A375 (cell line): ENCODE measurements around the gene DAG1. TPM values are rescaled to one million over a fixed set of nuclear protein-coding genes. Genes with fewer than 3 reads are reported as not detected.

Source experiments
- small RNA-seq: library from RNA; depleted of rRNA; stranded (forward); fragments of <200 nt; gene quantifications from one replicate; pipeline ENCODE3, GENCODE V24; 2014
- total RNA-seq: library from RNA; depleted of rRNA; stranded (reverse); fragments of >200 nt; shearing (Covaris generic); gene quantifications from 2 replicates; pipeline ENCODE4 v1.2.3, GENCODE V29; 2014; rRNA removed

DAG1 gene
- 112 and 115 TPM in 2 replicates for total RNA-seq

GRCh38 chr3:49469936-49470713 lies at the start of gene DAG1:
Gene DAG1 (plus strand): TSS chr3:49470267. CDS start chr3:49510535, 40,268 bp downstream.

GRCh38 chr3:49422379-49423248 lies 47.5 kb upstream of the DAG1 start, which contains the start of gene AMT:
Gene AMT (minus strand): TSS chr3:49422473. CDS start chr3:49422450, 23 bp downstream.

GRCh38 chr3:49553692-49554632 lies 83.9 kb downstream of the DAG1 start, which contains the start of gene BSN:
Gene BSN (plus strand): TSS chr3:49554477. CDS start chr3:49554603, 126 bp downstream.

Small RNA genes lying within 50 kb of the gene (small RNA-seq; reads per million reads assigned to genes)
- 0.25 reads per million for gene RNA5SP130

Other genes with a start within 250 kb of the DAG1 start
- gene C3orf62, start 193.0 kb upstream of the DAG1 start, total RNA-seq = 4.1 and 4.2 TPM in 2 replicates
- 25.0 and 31.7 TPM in 2 replicates for gene USP4, start 130.2 kb upstream of the DAG1 start, total RNA-seq
- 431 and 518 TPM in 2 replicates for gene GPX1, start 111.9 kb upstream of the DAG1 start, total RNA-seq
- 227 and 242 TPM in 2 replicates for gene RHOA, start 58.3 kb upstream of the DAG1 start, total RNA-seq
- 11.1 and 14.8 TPM in 2 replicates for gene TCTA, start 57.8 kb upstream of the DAG1 start, total RNA-seq
- 1.8 and 2.0 TPM in 2 replicates for gene AMT, start 47.8 kb upstream of the DAG1 start, total RNA-seq
- 4.3 and 4.9 TPM in 2 replicates for gene NICN1, start 40.9 kb upstream of the DAG1 start, total RNA-seq
- 0.57 and 1.3 TPM in 2 replicates for gene BSN, start 84.2 kb downstream of the DAG1 start, total RNA-seq
- 118 and 124 TPM in 2 replicates for gene APEH, start 204.1 kb downstream of the DAG1 start, total RNA-seq
- gene MST1, start 219.2 kb downstream of the DAG1 start, total RNA-seq = 7.4 and 8.0 TPM in 2 replicates
- gene RNF123, start 219.3 kb downstream of the DAG1 start, total RNA-seq = 31.3 and 47.1 TPM in 2 replicates
- gene AMIGO3, start 249.4 kb downstream of the DAG1 start, total RNA-seq = 4.3 and 4.4 TPM in 2 replicates